ENCODE measurements around the gene MAN2C1.

- no peak for TF ChIP-seq POLR2AphosphoS5 (IDR thresholded peaks at IDR 0.05; ENCODE audit: borderline replicate concordance, low read depth, low read length)
- no peak for TF ChIP-seq EZH2 (IDR thresholded peaks at IDR 0.05)
- no peak for TF ChIP-seq FOXP2 (optimal IDR thresholded peaks at IDR 0.05; ENCODE audit: control extremely low read depth, extremely low read length, insufficient read depth)
Observed at GRCh38 chr15:75327491-75327890, 40.9 kb downstream of the MAN2C1 start.
